Measurements from ENCODE around the gene HINT1.
"Not testable (repeated sequence)": the region's sequence is repeated elsewhere in the genome, so short reads cannot be mapped to it uniquely, and the experiment has no call there.

HINT1 gene

GRCh38 chr5:131170540-131171275 is 5.7 kb upstream of the HINT1 start, which contains the start of gene LYRM7:
Gene LYRM7, plus strand, starts transcription at chr5:131170944. Its CDS starts 77 bp downstream, at chr5:131171021.
- DNase-seq (ENCODE audit: low read depth), result peak; percentile 94

- no peak for DNase-seq (ENCODE audit: low read depth)
Observed at GRCh38 chr5:131169810-131170539, 4.9 kb upstream of the HINT1 start.

GRCh38 chr5:131167615-131168014 is 2.6 kb upstream of the HINT1 start:
- no peak for DNase-seq (ENCODE audit: low read depth)

- peak; percentile 56 for DNase-seq (ENCODE audit: low read depth)
Observed at GRCh38 chr5:131164191-131165118, 601 bp downstream of the HINT1 start.

GRCh38 chr5:131163276-131164119 is 1.6 kb downstream of the HINT1 start:
- DNase-seq (ENCODE audit: low read depth), result no peak

GRCh38 chr5:131160134-131160533 is 4.9 kb downstream of the HINT1 start:
- no peak for DNase-seq (ENCODE audit: low read depth)

GRCh38 chr5:131156957-131157356 is 8.1 kb downstream of the HINT1 start:
- no peak for DNase-seq (ENCODE audit: low read depth)

- DNase-seq (ENCODE audit: low read depth), result no peak
Observed at GRCh38 chr5:131156385-131156784, 8.7 kb downstream of the HINT1 start.

- no peak for DNase-seq (ENCODE audit: low read depth)
Observed at GRCh38 chr5:131151216-131151615, 13.8 kb downstream of the HINT1 start.

- no peak for DNase-seq (ENCODE audit: low read depth)
Observed at GRCh38 chr5:131150408-131150807, 14.6 kb downstream of the HINT1 start.

- no peak for DNase-seq (ENCODE audit: low read depth)
Observed at GRCh38 chr5:131148835-131149234, 16.2 kb downstream of the HINT1 start.

- no peak for DNase-seq (ENCODE audit: low read depth)
Observed at GRCh38 chr5:131147258-131147657, 17.8 kb downstream of the HINT1 start.

- DNase-seq (ENCODE audit: low read depth), result no peak
Observed at GRCh38 chr5:131142970-131143617, 22.0 kb downstream of the HINT1 start.

- DNase-seq (ENCODE audit: low read depth), result no peak
Observed at GRCh38 chr5:131139321-131139720, 25.7 kb downstream of the HINT1 start.

GRCh38 chr5:131138406-131138805 is 26.6 kb downstream of the HINT1 start:
- not testable (repeated sequence) for DNase-seq (ENCODE audit: low read depth)

- not testable (repeated sequence) for DNase-seq (ENCODE audit: low read depth)
Observed at GRCh38 chr5:131133091-131133490, 32.0 kb downstream of the HINT1 start.

- DNase-seq (ENCODE audit: low read depth), result no peak
Observed at GRCh38 chr5:131129306-131129705, 35.8 kb downstream of the HINT1 start.

GRCh38 chr5:131127244-131127643 is 37.8 kb downstream of the HINT1 start:
- not testable (repeated sequence) for DNase-seq (ENCODE audit: low read depth)

- no peak for DNase-seq (ENCODE audit: low read depth)
Observed at GRCh38 chr5:131114754-131115153, 50.3 kb downstream of the HINT1 start.

- DNase-seq (ENCODE audit: low read depth), result no peak
Observed at GRCh38 chr5:131112424-131112823, 52.6 kb downstream of the HINT1 start.

- no peak for DNase-seq (ENCODE audit: low read depth)
Observed at GRCh38 chr5:131110256-131110594, 54.8 kb downstream of the HINT1 start.
